Endothelial cell of umbilical vein (primary cell): ENCODE data around the gene SULT4A1. TPM values are rescaled to one million over a fixed set of nuclear protein-coding genes. Genes with fewer than 3 reads are reported as not detected.
A peak's percentile ranks its signal among the peaks of the same experiment; 100 is the strongest.

Experiments
- BruUV-seq: library from RNA; stranded (reverse); fragments of 400-500 nt; replicated peaks from 2 replicates; lab custom pipeline; 2021; lab: Mats Ljungman, UMichigan
- CTCF ChIA-PET: fragments of 300-600, 350-600 bp; sonication (Branson Sonifier 250); formaldehyde crosslinking; loops from one replicate; lab custom pipeline; 2021; ENCODE audit warnings: antibody characterized with exemption, inconsistent platforms; lab: Charles Lee
- POLR2A ChIA-PET: fragments of 300-600, 350-600 bp; sonication (Branson Sonifier 250); formaldehyde crosslinking; loops from one replicate; lab custom pipeline; 2021; ENCODE audit warnings: antibody characterized with exemption, inconsistent platforms; lab: Charles Lee
- DNase-seq: peaks from one replicate; pipeline ENCODE4 v3.0.0-alpha.2; 2011; ENCODE audit warnings: low read depth, low spot score
- FAIRE-seq: peaks from 2 replicates; lab custom pipeline; 2011; peaks lifted over from hg19 to GRCh38; lab: Jason Lieb, UNC
- H2AFZ ChIP-seq: 2 replicates; pipeline ENCODE4 v1.6.0; 2012; ENCODE audit warnings: low read depth, low read length, control low read depth, inconsistent platforms
- H3K27ac ChIP-seq: 2 replicates; pipeline ENCODE4 v1.5.1; 2011; ENCODE audit warnings: low read depth, mild to moderate bottlenecking, control low read depth, low read length, moderate library complexity; ENCODE audit not compliant: insufficient read depth
- H3K27me3 ChIP-seq, 2 experiments: 2 replicates each; pipeline versions ENCODE4 v1.6.0 to v1.6.1; 2011; ENCODE audit warnings: low read length in 2 of 2, mixed read lengths in 1 of 2; ENCODE audit not compliant: control insufficient read depth in 2 of 2, insufficient read depth in 2 of 2
- H3K36me3 ChIP-seq, 2 experiments: 2 replicates in 1 of 2; 3 replicates in 1 of 2; pipeline ENCODE4 v1.5.1; 2011; ENCODE audit warnings: low read length in 2 of 2, mild to moderate bottlenecking in 1 of 2, moderate library complexity in 1 of 2; ENCODE audit not compliant: control insufficient read depth in 2 of 2, insufficient read depth in 2 of 2; ENCODE audit errors: extremely low read depth in 1 of 2
- H3K4me1 ChIP-seq: 3 replicates; pipeline ENCODE4 v1.5.1; 2011; ENCODE audit warnings: mild to moderate bottlenecking, low read length; ENCODE audit not compliant: control insufficient read depth, insufficient read depth; ENCODE audit errors: extremely low read depth
- H3K4me2 ChIP-seq: 2 replicates; pipeline ENCODE4 v1.6.1; 2011; ENCODE audit warnings: low read length, control low read depth, mixed read lengths; ENCODE audit not compliant: insufficient read depth
- H3K4me3 ChIP-seq, 3 experiments: fragments of 200-600 bp in 1 of 3; sonication (generic), shearing (Covaris generic) in 1 of 3; replicated peaks in 1 of 3; 2 replicates each; pipeline ENCODE4 v1.5.1; 2011 to 2016; ENCODE audit warnings: control low read depth in 3 of 3, low read length in 3 of 3, mild to moderate bottlenecking in 2 of 3, inconsistent platforms in 1 of 3, low read depth in 1 of 3, moderate library complexity in 1 of 3; ENCODE audit not compliant: insufficient read depth in 1 of 3
- H3K79me2 ChIP-seq: 2 replicates; pipeline ENCODE4 v1.6.0; 2012; ENCODE audit warnings: low read length, inconsistent platforms; ENCODE audit not compliant: control insufficient read depth, insufficient read depth
- H3K9ac ChIP-seq: replicated peaks from 2 replicates; pipeline ENCODE3; 2011; ENCODE audit warnings: low read length, control low read depth; ENCODE audit not compliant: insufficient read depth; ENCODE audit errors: extremely low read depth
- H3K9me1 ChIP-seq: replicated peaks from 3 replicates; pipeline ENCODE4 v1.6.0; 2011; ENCODE audit warnings: mild to moderate bottlenecking, low read length; ENCODE audit not compliant: control insufficient read depth, insufficient read depth; ENCODE audit errors: extremely low read depth
- H3K9me3 ChIP-seq: replicated peaks from 2 replicates; pipeline ENCODE4 v1.5.1; 2012; ENCODE audit warnings: low read length, inconsistent platforms; ENCODE audit not compliant: control insufficient read depth, insufficient read depth
- H4K20me1 ChIP-seq: replicated peaks from 2 replicates; pipeline ENCODE3; 2011; ENCODE audit warnings: mild to moderate bottlenecking, low read length; ENCODE audit not compliant: control insufficient read depth, insufficient read depth; ENCODE audit errors: extremely low read depth
- EZH2 ChIP-seq: IDR thresholded peaks from 2 replicates; pipeline ENCODE4 v1.6.1; 2012; ENCODE audit warnings: borderline replicate concordance, low read depth, mild to moderate bottlenecking, moderate library complexity, low read length, inconsistent platforms; ENCODE audit not compliant: severe bottlenecking
- FOS ChIP-seq: IDR thresholded peaks from 2 replicates; pipeline ENCODE4 v1.6.1; 2011; ENCODE audit warnings: mild to moderate bottlenecking, low read length, moderate library complexity, borderline replicate concordance; ENCODE audit not compliant: insufficient read depth
- GATA2 ChIP-seq: IDR thresholded peaks from 2 replicates; pipeline ENCODE4 v1.7.0; 2011; ENCODE audit warnings: low read depth, mild to moderate bottlenecking, moderate library complexity, mixed read lengths, low read length; ENCODE audit not compliant: insufficient read length, insufficient read depth
- MAX ChIP-seq: IDR thresholded peaks from 2 replicates; pipeline ENCODE4 v1.6.1; 2011; ENCODE audit not compliant: insufficient read depth, insufficient read length
- POLR2A ChIP-seq: IDR thresholded peaks from 2 replicates; pipeline ENCODE4 v1.6.1; 2012; ENCODE audit warnings: low read depth, mild to moderate bottlenecking, control low read depth, low read length
- POLR2AphosphoS5 ChIP-seq: IDR thresholded peaks from 2 replicates; pipeline ENCODE4 v1.6.1; 2012; ENCODE audit warnings: low read depth, mild to moderate bottlenecking, control low read depth, low read length, moderate library complexity; ENCODE audit not compliant: insufficient read depth
- dilution Hi-C: fragments of 300-500 bp; cut with MboI; formaldehyde crosslinking; loops from one replicate; pipeline ENCODE4 v1.15.0; 2019; ENCODE audit warnings: low sequenced_read_pairs; ENCODE audit not compliant: extremely low pct_ligation_motif_present
- intact Hi-C: fragments of 100-400 bp; cut with micrococcal nuclease; formaldehyde crosslinking; loops from one replicate; pipeline ENCODE4 v1.10.0; 2022
- polyA plus RNA-seq, 4 experiments: library from polyadenylated mRNA; depleted of rRNA in 3 of 4; stranded (reverse) in 3 of 4; unstranded in 1 of 4; fragments of >200 nt; gene quantifications; 2 replicates each; pipeline versions ENCODE4 v1.2.1 to v1.2.3, GENCODE V29; 2011 to 2012; ENCODE audit warnings: missing spikeins in 1 of 4
- total RNA-seq: library from RNA; stranded (reverse); gene quantifications from 2 replicates; pipeline ENCODE4 v1.2.3, GENCODE V29; 2021

Gene SULT4A1
- total and polyA plus RNA-seq, 2 donors (not counting 3 experiments of a cell fraction or from before 2014, with no cell fraction given): 0.48 TPM; not detected in 1

- H3K27me3 ChIP-seq: no peaks in the 10 kb centered on the region
- peak within 1 kb of the TSS; percentile 48 for H3K27ac ChIP-seq
- dilution Hi-C loops (no loop called here), intact Hi-C loops (no loop called here)
- H3K4me1 ChIP-seq: peaks cover 8% of the 10 kb centered on the region
- TF ChIP-seq GATA2 (no peak), POLR2A (peak; percentile 59), POLR2AphosphoS5 (peak; percentile 52)
- H3K79me2 ChIP-seq: no peaks in the 10 kb centered on the region
- peak within 1 kb of the TSS; percentile 67 for H3K4me2 ChIP-seq
- no peaks in the 10 kb centered on the region for H3K9me3 ChIP-seq
- no peaks in the 10 kb centered on the region for H4K20me1 ChIP-seq
- POLR2A ChIA-PET: no interaction called here
- FAIRE-seq (peak; percentile 95), DNase-seq (peak; percentile 90)
- H3K4me3 ChIP-seq: peak within 1 kb of the TSS; percentile 17 to 81 (median 57)
- H2AFZ ChIP-seq: peak within 1 kb of the TSS; percentile 89
- H3K9me1 ChIP-seq: no peaks in the 10 kb centered on the region
- no peaks in the 10 kb centered on the region for H3K36me3 ChIP-seq
- BruUV-seq: TSS peak; percentile 87
- H3K9ac ChIP-seq: peak within 1 kb of the TSS; percentile 51
- CTCF ChIA-PET: interaction anchor here (1.1 kb wide), 1 partner anchor 88 kb away, joined by 3 read pairs; no protein-coding TSS in a partner anchor
Observed at GRCh38 chr22:43812149-43812842, 50.0 kb downstream of the SULT4A1 start, which contains the start of gene EFCAB6. Gene EFCAB6 (minus strand): TSS chr22:43812305. CDS start chr22:43782318, 29,987 bp downstream.

GRCh38 chr22:43811777-43812148 lies 50.5 kb downstream of the SULT4A1 start:
- Histone ChIP-seq H3K9me1 (no peaks in the 10 kb centered on the region), H3K4me3 (peak overlapping the region; percentile 17 to 81 (median 57)), H4K20me1 (no peaks in the 10 kb centered on the region), H2AFZ (peak overlapping the region; percentile 64), H3K9me3 (no peaks in the 10 kb centered on the region), H3K79me2 (no peaks in the 10 kb centered on the region), H3K27me3 (no peaks in the 10 kb centered on the region), H3K4me2 (peak overlapping the region; percentile 35), H3K36me3 (no peaks in the 10 kb centered on the region), H3K9ac (peak overlapping the region; percentile 25), H3K4me1 (peaks cover 8% of the 10 kb centered on the region), H3K27ac (no peak overlapping the region)
- ChIA-PET POLR2A (no interaction called here), CTCF (interaction anchor here (1.1 kb wide), 1 partner anchor 89 kb away, joined by 3 read pairs; no protein-coding TSS in a partner anchor)
- TF ChIP-seq GATA2: no peak
- no peak for TF ChIP-seq FOS
- TF ChIP-seq POLR2AphosphoS5: no peak
- TF ChIP-seq EZH2: no peak
- no peak for TF ChIP-seq MAX
- intact Hi-C loops: no loop called here
- FAIRE-seq (no peak), DNase-seq (no peak)
- BruUV-seq: no TSS peak
- dilution Hi-C loops: no loop called here
